COLO668 (cell line): ENCODE results near the gene PARP11.

ENCODE experiments used
- DNase-seq: peaks from one replicate; lab custom pipeline; 2025; ENCODE audit not compliant: unreplicated experiment; lab: John Stamatoyannopoulos, UW

The PARP11 gene

GRCh38 chr12:3775385-3776035 is 97.7 kb downstream of the PARP11 start:
- no peak for DNase-seq

- no peak for DNase-seq
Measured at GRCh38 chr12:3772380-3772779, 100.8 kb downstream of the PARP11 start.

GRCh38 chr12:3771853-3772252 is 101.3 kb downstream of the PARP11 start:
- no peak for DNase-seq

GRCh38 chr12:3770891-3771290 is 102.3 kb downstream of the PARP11 start:
- DNase-seq: no peak

GRCh38 chr12:3768911-3769447 is 104.2 kb downstream of the PARP11 start:
- DNase-seq: no peak

- no peak for DNase-seq
Measured at GRCh38 chr12:3761116-3761735, 112.0 kb downstream of the PARP11 start.

GRCh38 chr12:3759878-3760277 is 113.3 kb downstream of the PARP11 start:
- DNase-seq: no peak
